K562 (cell line): ENCODE measurements around the gene ISYNA1. TPM values are rescaled to one million over a fixed set of nuclear protein-coding genes. Genes with fewer than 3 reads are reported as not detected.
A peak's percentile ranks its signal among the peaks of the same experiment; 100 is the strongest.

ENCODE experiments used
- BHLHE40 ChIP-seq: IDR thresholded peaks from 2 replicates; pipeline ENCODE4 v1.6.1; 2011; ENCODE audit warnings: low read length, improper control_type of control experiment
- CREB1 ChIP-seq, 2 experiments: sonication (generic) in 1 of 2; formaldehyde crosslinking in 1 of 2; IDR thresholded peaks; 2 replicates each; pipeline versions ENCODE4 v1.6.1 to v1.8.0; 2012 to 2022; ENCODE audit warnings: inconsistent platforms in 1 of 2, mild to moderate bottlenecking in 1 of 2, missing genetic modification reagents in 1 of 2, moderate library complexity in 1 of 2
- CREM ChIP-seq: IDR thresholded peaks from 2 replicates; pipeline ENCODE4 v1.6.1; 2014; ENCODE audit warnings: antibody characterized with exemption, low read depth
- DDX20 ChIP-seq: fragments of 450-650 bp; IDR thresholded peaks from 2 replicates; pipeline ENCODE4 v1.6.1; 2016; ENCODE audit warnings: missing genetic modification characterization, low read depth, mild to moderate bottlenecking, missing compliant biosample characterization, moderate library complexity
- E2F6 ChIP-seq, 2 experiments: IDR thresholded peaks; 2 replicates each; pipeline ENCODE4 v1.6.1; 2011; ENCODE audit warnings: borderline replicate concordance in 1 of 2, control low read depth in 1 of 2, low read depth in 1 of 2, low read length in 1 of 2, mild to moderate bottlenecking in 1 of 2, mixed read lengths in 1 of 2, moderate library complexity in 1 of 2; ENCODE audit not compliant: insufficient read depth in 1 of 2, insufficient read length in 1 of 2, poor library complexity in 1 of 2, severe bottlenecking in 1 of 2; ENCODE audit errors: extremely low read depth in 1 of 2
- FOXK2 ChIP-seq, 2 experiments: fragments of 450-650 bp; IDR thresholded peaks in 1 of 2; conservative IDR thresholded peaks in 1 of 2; 2 replicates each; pipeline ENCODE4 v1.6.1; 2016; ENCODE audit warnings: low read depth in 2 of 2, mild to moderate bottlenecking in 1 of 2
- FOXP4 ChIP-seq: sonication (generic); formaldehyde crosslinking; IDR thresholded peaks from 2 replicates; pipeline ENCODE4 v1.8.0; 2022; ENCODE audit warnings: mild to moderate bottlenecking, missing genetic modification reagents, borderline replicate concordance
- HDAC1 ChIP-seq, 2 experiments: fragments of 450-650 bp; IDR thresholded peaks; 2 replicates each; pipeline ENCODE4 v1.6.1; 2016 to 2017; ENCODE audit warnings: inconsistent platforms in 1 of 2, mild to moderate bottlenecking in 1 of 2, moderate library complexity in 1 of 2
- HNRNPL ChIP-seq: fragments of 200-400 bp; formaldehyde crosslinking; IDR thresholded peaks from 2 replicates; pipeline ENCODE4 v1.6.1; 2017; ENCODE audit warnings: low read depth, mild to moderate bottlenecking, low read length
- HNRNPLL ChIP-seq: fragments of 200-400 bp; formaldehyde crosslinking; IDR thresholded peaks from 2 replicates; pipeline ENCODE4 v1.6.1; 2017; ENCODE audit warnings: low read length, low read depth, mild to moderate bottlenecking; ENCODE audit not compliant: poor library complexity, severe bottlenecking
- NCOA6 ChIP-seq: fragments of 450-650 bp; IDR thresholded peaks from 2 replicates; pipeline ENCODE4 v1.6.1; 2017; ENCODE audit warnings: mild to moderate bottlenecking
- NR4A1 ChIP-seq, 2 experiments: fragments of 250-450 bp in 1 of 2; fragments of 450-650 bp in 1 of 2; sonication (Bioruptor Pico) in 1 of 2; IDR thresholded peaks; 2 replicates each; pipeline versions ENCODE4 v1.4.0 to v1.6.1; 2016 to 2020; ENCODE audit warnings: mild to moderate bottlenecking in 2 of 2, missing compliant biosample characterization in 1 of 2, missing genetic modification characterization in 1 of 2, moderate library complexity in 1 of 2
- PHF21A ChIP-seq: fragments of 450-650 bp; IDR thresholded peaks from 2 replicates; pipeline ENCODE4 v1.6.1; 2017; ENCODE audit warnings: low read depth, borderline replicate concordance
- RB1 ChIP-seq: fragments of 450-650 bp; IDR thresholded peaks from 2 replicates; pipeline ENCODE4 v1.6.1; 2017; ENCODE audit warnings: low read depth, mild to moderate bottlenecking
- RBFOX2 ChIP-seq: fragments of 200-400 bp; formaldehyde crosslinking; IDR thresholded peaks from 2 replicates; pipeline ENCODE4 v1.6.1; 2017; ENCODE audit warnings: low read depth, mild to moderate bottlenecking, low read length, moderate library complexity
- UBTF ChIP-seq, 2 experiments: IDR thresholded peaks; 2 replicates each; pipeline ENCODE4 v1.6.1; 2012; ENCODE audit warnings: improper control_type of control experiment in 2 of 2, low read depth in 2 of 2, low read length in 2 of 2, borderline replicate concordance in 1 of 2
- ZBTB7A ChIP-seq: IDR thresholded peaks from 2 replicates; pipeline ENCODE4 v1.6.1; 2011; ENCODE audit warnings: low read depth, mild to moderate bottlenecking, low read length, moderate library complexity, borderline replicate concordance; ENCODE audit not compliant: control insufficient read depth
- ZNF589 ChIP-seq: fragments of 200-800 bp; sonication (Bioruptor generic); IDR thresholded peaks from 2 replicates; pipeline ENCODE4 v1.6.1; 2016; ENCODE audit warnings: low read depth, missing genetic modification characterization, missing compliant biosample characterization
- polyA plus RNA-seq, 8 experiments: library from polyadenylated mRNA; depleted of rRNA in 4 of 8; stranded (reverse) in 5 of 8; unstranded in 3 of 8; fragments of >200 nt; fragmentation: Nextera tagmentation in 2 of 8; fragmentation: Illumina TruSeq in 1 of 8; extraction: Ambion mirVana in 2 of 8; extraction: Trizol in 1 of 8; gene quantifications; 2 replicates each; pipeline versions ENCODE4 v1.2.1 to v1.2.3, GENCODE V29; 2011 to 2014; ENCODE audit warnings: inconsistent platforms in 1 of 8, missing spikeins in 1 of 8
- total RNA-seq, 7 experiments: library from RNA; depleted of rRNA in 6 of 7; stranded (reverse); fragments of >200 nt in 6 of 7; fragmentation: Illumina TruSeq in 2 of 7; extraction: Trizol in 2 of 7; gene quantifications; 2 replicates each; pipeline versions ENCODE4 v1.2.1 to v1.2.3, GENCODE V29; 2011 to 2021; ENCODE audit warnings: low replicate concordance in 1 of 7

The ISYNA1 gene
- total and polyA plus RNA-seq, 9 of the 15 experiments (the other 6 are each of a cell fraction or from before 2014, with no cell fraction given), result 21.8 to 460 (median 93.2) TPM

GRCh38 chr19:18437491-18438330 lies at the start of gene ISYNA1 (continued):
- TF ChIP-seq ZBTB7A (peak; percentile 49; the same call in 1 of the 2 replicates), BHLHE40 (peak; percentile 67), RB1 (peak; percentile 31), RBFOX2 (peak; percentile 57), CREB1 (IDR thresholded peaks at IDR 0.05) (peak; percentile 45), CREB1 (CRISPR knock-in tag; IDR thresholded peaks at IDR 0.05) (peak; percentile 63; the same call in 1 of the 2 replicates), UBTF (IDR thresholded peaks at IDR 0.05; ENCODE audit: borderline replicate concordance in 1 of 2, low read depth in 2 of 2, low read length in 2 of 2) (peak; percentile 49 to 55; a peak in 2 of 4 replicates), PHF21A (no peak), HNRNPL (0 out of 2 replicates have a peak, but pooled peaks have one; percentile 45), FOXK2 (conservative IDR thresholded peaks at IDR 0.05 in 1 of 2, IDR thresholded peaks at IDR 0.05 in 1 of 2; ENCODE audit: low read depth in 2 of 2) (no peak), E2F6 (IDR thresholded peaks at IDR 0.05; ENCODE audit: borderline replicate concordance in 1 of 2, extremely low read depth in 1 of 2, insufficient read depth in 1 of 2, insufficient read length in 1 of 2, low read depth in 1 of 2, low read length in 1 of 2, poor library complexity in 1 of 2, severe bottlenecking in 1 of 2) (peak; percentile 70 to 94), DDX20 (no peak), ZNF589 (CRISPR knock-in tag) (no peak), FOXP4 (CRISPR knock-in tag) (0 out of 2 replicates have a peak, but pooled peaks have one; percentile 82), HDAC1 (IDR thresholded peaks at IDR 0.05) (peak in 1 of 2 experiments; percentile 89; a peak in 2 of 4 replicates), NCOA6 (no peak; the same call in 1 of the 2 replicates), NR4A1 (CRISPR knock-in tag; IDR thresholded peaks at IDR 0.05) (0 out of 2 replicates have a peak, but pooled peaks have one; percentile 21), NR4A1 (tag; IDR thresholded peaks at IDR 0.05) (no peak), HNRNPLL (no peak), CREM (peak; percentile 55; the same call in 1 of the 2 replicates)
